ENCODE data around the gene PTPRH. TPM values are rescaled to one million over a fixed set of nuclear protein-coding genes. Genes with fewer than 3 reads are reported as not detected.
A peak's percentile ranks its signal among the peaks of the same experiment; 100 is the strongest.

The PTPRH gene
- total RNA-seq: 0.55 and 4.9 TPM in 2 replicates

GRCh38 chr19:55208880-55209692 is at the start of gene PTPRH:
Gene PTPRH (minus strand): TSS chr19:55209501. CDS start chr19:55209433, 68 bp downstream.
- DNase-seq (ENCODE audit: low read depth): no peak

- DNase-seq (ENCODE audit: low read depth): no peak
Measured at GRCh38 chr19:55258476-55258827, 49.2 kb upstream of the PTPRH start.

GRCh38 chr19:55257461-55258420 is 48.4 kb upstream of the PTPRH start:
- no peak for DNase-seq (ENCODE audit: low read depth)

- DNase-seq (ENCODE audit: low read depth): no peak
Measured at GRCh38 chr19:55256562-55257460, 47.5 kb upstream of the PTPRH start.

GRCh38 chr19:55255618-55256423 is 46.5 kb upstream of the PTPRH start:
- DNase-seq (ENCODE audit: low read depth): peak; percentile 50

- no peak for DNase-seq (ENCODE audit: low read depth)
Measured at GRCh38 chr19:55254625-55254977, 45.3 kb upstream of the PTPRH start.

GRCh38 chr19:55253842-55254624 is 44.7 kb upstream of the PTPRH start:
- no peak for DNase-seq (ENCODE audit: low read depth)

- DNase-seq (ENCODE audit: low read depth): no peak
Measured at GRCh38 chr19:55252760-55253663, 43.7 kb upstream of the PTPRH start.

- DNase-seq (ENCODE audit: low read depth): peak; percentile 60
Measured at GRCh38 chr19:55251341-55252081, 42.2 kb upstream of the PTPRH start.

- no peak for DNase-seq (ENCODE audit: low read depth)
Measured at GRCh38 chr19:55250262-55251036, 41.1 kb upstream of the PTPRH start.

GRCh38 chr19:55249841-55250240 is 40.5 kb upstream of the PTPRH start:
- DNase-seq (ENCODE audit: low read depth): no peak

GRCh38 chr19:55248704-55249103 is 39.4 kb upstream of the PTPRH start:
- DNase-seq (ENCODE audit: low read depth): no peak

GRCh38 chr19:55248166-55248675 is 38.9 kb upstream of the PTPRH start:
- no peak for DNase-seq (ENCODE audit: low read depth)

GRCh38 chr19:55247621-55248099 is 38.4 kb upstream of the PTPRH start:
- DNase-seq (ENCODE audit: low read depth): peak; percentile 37

- DNase-seq (ENCODE audit: low read depth): no peak
Measured at GRCh38 chr19:55246462-55247451, 37.5 kb upstream of the PTPRH start.

Measured in renal cortical epithelial cell (primary cell).